Fibroblast of the aortic adventitia (primary cell): ENCODE results near the gene MRPL14. TPM values are rescaled to one million over a fixed set of nuclear protein-coding genes. Genes with fewer than 3 reads are reported as not detected.
"Not testable (repeated sequence)": the region's sequence is repeated elsewhere in the genome, so short reads cannot be mapped to it uniquely, and the experiment has no call there.

Source experiments
- DNase-seq: peaks from one replicate; pipeline ENCODE4 v3.0.0-alpha.2; 2010; ENCODE audit warnings: low read depth
- H3K4me3 ChIP-seq: 2 replicates; pipeline ENCODE4 v1.5.1; 2011; ENCODE audit warnings: low read depth, mild to moderate bottlenecking, control low read depth, low read length, moderate library complexity
- total RNA-seq: library from RNA; depleted of rRNA; stranded (reverse); fragments of >200 nt; gene quantifications from 2 replicates; pipeline ENCODE4 v1.2.3, GENCODE V29; 2012; ENCODE audit warnings: low replicate concordance
- TF ChIP-seq, protein P1 (sequence below): IDR thresholded peaks from 2 replicates; pipeline ENCODE4 v1.5.1; 2011; ENCODE audit warnings: mild to moderate bottlenecking, low read length, control low read depth, inconsistent platforms; ENCODE audit not compliant: insufficient read depth

MRPL14 gene
- total RNA-seq, 1 donor = 34.5 TPM

DNA sequence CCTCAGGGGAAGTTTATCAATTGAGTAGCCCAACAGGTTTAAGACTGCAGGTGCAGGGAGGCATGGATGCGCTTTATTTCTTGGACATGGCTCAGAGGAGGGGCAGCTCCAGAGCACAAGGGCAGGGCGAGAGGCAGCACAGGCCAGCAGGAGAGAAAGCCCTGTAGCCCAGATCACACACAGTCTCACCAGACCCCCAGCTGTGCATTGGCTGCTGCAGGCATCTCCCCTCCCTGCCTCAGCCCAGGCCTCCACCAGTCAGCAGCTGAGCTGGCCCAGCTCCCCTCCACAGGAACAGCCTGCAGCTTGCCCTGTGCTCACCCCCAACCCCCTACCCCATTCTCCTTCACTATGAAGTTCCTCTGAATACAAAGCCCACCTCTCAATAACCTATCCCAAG, 24.7 kb downstream of the MRPL14 start:
- TF ChIP-seq, protein P1, sequence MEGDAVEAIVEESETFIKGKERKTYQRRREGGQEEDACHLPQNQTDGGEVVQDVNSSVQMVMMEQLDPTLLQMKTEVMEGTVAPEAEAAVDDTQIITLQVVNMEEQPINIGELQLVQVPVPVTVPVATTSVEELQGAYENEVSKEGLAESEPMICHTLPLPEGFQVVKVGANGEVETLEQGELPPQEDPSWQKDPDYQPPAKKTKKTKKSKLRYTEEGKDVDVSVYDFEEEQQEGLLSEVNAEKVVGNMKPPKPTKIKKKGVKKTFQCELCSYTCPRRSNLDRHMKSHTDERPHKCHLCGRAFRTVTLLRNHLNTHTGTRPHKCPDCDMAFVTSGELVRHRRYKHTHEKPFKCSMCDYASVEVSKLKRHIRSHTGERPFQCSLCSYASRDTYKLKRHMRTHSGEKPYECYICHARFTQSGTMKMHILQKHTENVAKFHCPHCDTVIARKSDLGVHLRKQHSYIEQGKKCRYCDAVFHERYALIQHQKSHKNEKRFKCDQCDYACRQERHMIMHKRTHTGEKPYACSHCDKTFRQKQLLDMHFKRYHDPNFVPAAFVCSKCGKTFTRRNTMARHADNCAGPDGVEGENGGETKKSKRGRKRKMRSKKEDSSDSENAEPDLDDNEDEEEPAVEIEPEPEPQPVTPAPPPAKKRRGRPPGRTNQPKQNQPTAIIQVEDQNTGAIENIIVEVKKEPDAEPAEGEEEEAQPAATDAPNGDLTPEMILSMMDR = no peak
- no peak overlapping the region for H3K4me3 ChIP-seq
- DNase-seq = no peak

DNA sequence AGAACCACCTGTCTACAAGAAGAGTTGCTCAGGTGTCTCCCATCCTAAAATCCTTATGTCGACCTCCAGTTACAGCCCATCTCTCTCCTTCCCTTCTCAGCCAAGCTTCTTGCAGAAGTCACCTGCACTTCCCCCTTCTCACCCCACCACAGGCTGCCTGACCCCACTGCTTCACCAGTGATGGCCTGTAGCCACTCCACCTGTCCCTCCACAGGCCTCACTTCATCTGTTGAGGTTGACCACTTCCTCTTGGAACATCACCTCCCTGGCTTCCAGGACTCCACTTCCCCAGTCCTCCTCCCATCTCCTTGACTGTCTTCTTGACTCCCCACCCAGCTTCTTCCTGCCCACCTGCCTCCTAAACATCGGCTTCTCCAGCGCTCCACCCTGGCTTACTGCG, 25.4 kb downstream of the MRPL14 start:
- DNase-seq = no peak

DNA sequence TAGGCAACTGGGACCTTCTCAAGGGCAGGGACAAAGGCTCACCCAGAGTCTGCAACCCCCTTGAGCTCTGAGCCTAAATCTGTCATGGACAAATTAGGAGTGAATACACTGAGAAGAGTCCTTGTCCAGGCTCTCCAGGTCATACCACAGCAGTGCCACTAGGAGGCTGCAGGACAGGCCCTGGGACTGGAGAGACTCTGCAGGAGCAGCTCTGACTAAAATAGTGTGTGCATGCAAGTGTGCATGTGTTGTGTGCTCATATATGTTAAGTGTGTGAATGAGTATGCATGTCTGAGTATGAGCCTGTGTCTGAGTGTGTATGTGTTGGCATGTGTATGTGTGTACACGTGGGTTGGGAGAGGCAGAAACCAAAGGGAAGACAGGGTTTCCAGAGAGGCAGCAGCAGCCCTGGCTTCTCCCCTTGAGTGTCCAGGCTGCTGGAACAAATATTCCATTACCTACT, 27.1 kb downstream of the MRPL14 start:
- TF ChIP-seq, protein P1 = peak; percentile 68
- DNase-seq = no peak

More for the DNA sequence above, 25.4 kb downstream of the MRPL14 start:
- TF ChIP-seq, protein P1 = no peak
- H3K4me3 ChIP-seq = no peak overlapping the region

DNA sequence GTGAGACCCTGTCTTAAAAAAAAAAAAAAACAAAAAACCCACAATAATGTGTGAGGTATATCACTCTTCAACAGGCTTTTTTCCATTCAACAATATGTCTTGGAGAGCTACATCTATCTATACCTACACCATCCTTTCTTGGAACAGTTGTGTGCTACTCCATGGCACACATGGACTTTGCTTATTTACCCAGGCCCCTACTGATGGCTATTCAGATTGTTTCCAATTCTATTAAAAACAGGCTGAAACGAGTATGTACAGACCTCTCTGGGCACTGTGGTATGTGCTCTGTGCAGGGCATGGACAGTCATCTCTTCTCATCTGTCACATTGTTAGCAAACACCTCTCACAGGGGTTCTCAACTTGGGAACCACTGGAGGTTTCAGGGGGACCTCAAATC, 28.1 kb downstream of the MRPL14 start:
- TF ChIP-seq, protein P1 = no peak
- H3K4me3 ChIP-seq = no peak overlapping the region
- no peak for DNase-seq

More for the DNA sequence above, 27.1 kb downstream of the MRPL14 start:
- no peak overlapping the region for H3K4me3 ChIP-seq

DNA sequence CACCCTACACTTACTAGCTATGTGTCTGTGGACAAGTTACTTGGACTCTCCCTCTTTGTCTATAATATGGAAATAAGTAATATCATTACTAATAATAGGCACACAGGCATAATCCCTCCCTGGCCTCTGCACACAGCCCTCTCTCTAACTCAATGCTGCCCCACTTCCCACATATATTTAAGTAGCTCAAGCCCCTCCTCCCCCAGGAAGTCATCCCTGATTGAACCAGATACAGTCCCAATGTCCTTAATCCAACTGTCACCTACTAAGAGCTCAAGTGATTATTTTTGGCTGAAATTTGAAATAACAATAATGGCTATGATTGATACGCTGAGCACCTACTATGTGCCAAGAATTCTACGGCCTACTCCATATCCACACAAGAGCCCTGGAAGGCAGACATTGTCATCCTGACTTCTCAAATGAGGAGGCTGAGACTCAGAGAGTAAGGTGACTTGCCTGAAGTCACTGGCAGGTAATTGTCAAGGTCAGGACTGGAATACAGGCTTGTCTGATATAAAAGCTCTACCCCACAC, 29.4 kb downstream of the MRPL14 start:
- TF ChIP-seq, protein P1 = no peak
- H3K4me3 ChIP-seq = no peak overlapping the region
- DNase-seq = no peak

DNA sequence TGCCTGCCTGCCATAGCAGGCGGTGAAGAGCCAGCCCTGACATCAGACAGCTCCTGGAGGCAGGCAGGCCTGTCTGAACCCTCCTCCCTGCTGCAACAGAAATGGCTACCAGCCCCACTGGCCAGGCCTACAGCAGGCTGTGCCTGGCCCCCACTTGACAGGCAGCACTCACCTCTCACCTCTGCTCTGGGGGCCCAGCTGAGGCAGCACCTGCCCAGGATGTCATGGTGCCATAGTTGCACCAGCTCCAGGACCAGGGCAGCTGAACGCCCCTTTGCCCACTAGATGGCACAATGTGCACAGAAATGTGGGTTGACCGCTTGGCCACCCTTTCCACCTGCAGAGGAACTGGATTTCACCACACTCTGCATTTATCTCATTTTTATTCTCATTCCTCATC, 30.6 kb downstream of the MRPL14 start:
- TF ChIP-seq, protein P1 = peak; percentile 83
- no peak overlapping the region for H3K4me3 ChIP-seq
- DNase-seq = peak; percentile 79

DNA sequence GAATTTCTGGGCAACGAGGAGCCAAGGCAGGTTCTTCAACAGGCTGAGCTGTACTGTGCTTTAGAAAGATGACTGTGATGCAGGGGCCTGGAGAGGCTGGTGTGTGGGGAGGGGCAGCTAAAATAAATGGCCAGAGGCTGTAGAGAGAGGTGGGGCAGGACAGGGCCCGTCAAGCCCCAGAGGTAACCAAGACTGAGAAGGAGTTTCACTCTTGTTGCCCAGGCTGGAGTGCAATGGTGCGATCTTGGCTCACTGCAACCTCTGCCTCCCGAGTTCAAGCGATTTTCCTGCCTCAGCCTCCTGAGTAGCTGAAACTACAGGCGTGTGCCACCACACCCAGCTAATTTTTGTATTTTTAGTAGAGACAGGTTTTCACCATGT, 32.0 kb downstream of the MRPL14 start:
- not testable (repeated sequence) for DNase-seq, H3K4me3 ChIP-seq
